Renal cortical epithelial cell (primary cell): ENCODE measurements around the gene PDE8B. TPM values are rescaled to one million over a fixed set of nuclear protein-coding genes. Genes with fewer than 3 reads are reported as not detected.

ENCODE experiments used
- DNase-seq: peaks from one replicate; pipeline ENCODE4 v3.0.0-alpha.2; 2011; ENCODE audit warnings: low read depth
- total RNA-seq: library from RNA; depleted of rRNA; stranded (reverse); fragments of >200 nt; gene quantifications from 2 replicates; pipeline ENCODE4 v1.2.3, GENCODE V29; 2014

PDE8B gene
- total RNA-seq, 1 donor from 2014 or later: 0.05 TPM

DNA sequence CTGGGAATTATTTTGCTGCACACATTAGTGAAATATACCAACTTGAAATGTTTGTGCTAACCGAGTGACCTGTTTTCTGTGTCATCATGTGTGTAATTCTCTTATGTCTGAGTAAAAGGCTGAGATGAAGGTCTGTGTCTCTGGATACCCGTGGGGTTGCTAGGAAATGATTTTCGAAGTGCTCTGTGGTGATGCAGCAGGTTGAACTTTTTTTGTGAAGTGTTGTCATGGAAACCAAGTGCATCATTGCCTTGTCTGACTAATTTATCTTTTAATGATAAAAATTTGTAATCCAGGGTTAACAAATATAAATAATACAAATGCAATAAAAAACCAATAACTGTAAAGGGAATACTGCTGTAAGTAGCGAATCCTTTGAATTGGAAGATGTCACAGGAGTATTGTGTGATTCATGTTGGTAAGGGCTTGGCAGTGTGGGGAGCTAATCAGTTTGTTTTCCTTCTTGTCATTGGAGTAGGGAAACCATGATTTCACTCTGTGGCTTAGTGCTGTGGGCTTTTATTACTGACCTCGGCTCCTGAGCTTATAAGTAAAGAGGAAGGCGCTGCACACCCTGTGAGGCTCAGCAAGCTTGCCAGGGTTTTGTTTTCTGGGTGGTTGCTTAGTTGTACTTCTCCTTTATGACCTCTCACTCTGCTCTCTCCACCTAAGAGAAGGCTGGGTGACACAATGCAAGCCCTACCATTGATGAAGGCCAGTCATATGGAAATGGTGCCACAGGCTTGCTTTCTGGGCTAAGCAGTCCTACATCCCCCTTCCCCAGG lies 22.3 kb downstream of the PDE8B start:
- DNase-seq: peak; percentile 19

DNA sequence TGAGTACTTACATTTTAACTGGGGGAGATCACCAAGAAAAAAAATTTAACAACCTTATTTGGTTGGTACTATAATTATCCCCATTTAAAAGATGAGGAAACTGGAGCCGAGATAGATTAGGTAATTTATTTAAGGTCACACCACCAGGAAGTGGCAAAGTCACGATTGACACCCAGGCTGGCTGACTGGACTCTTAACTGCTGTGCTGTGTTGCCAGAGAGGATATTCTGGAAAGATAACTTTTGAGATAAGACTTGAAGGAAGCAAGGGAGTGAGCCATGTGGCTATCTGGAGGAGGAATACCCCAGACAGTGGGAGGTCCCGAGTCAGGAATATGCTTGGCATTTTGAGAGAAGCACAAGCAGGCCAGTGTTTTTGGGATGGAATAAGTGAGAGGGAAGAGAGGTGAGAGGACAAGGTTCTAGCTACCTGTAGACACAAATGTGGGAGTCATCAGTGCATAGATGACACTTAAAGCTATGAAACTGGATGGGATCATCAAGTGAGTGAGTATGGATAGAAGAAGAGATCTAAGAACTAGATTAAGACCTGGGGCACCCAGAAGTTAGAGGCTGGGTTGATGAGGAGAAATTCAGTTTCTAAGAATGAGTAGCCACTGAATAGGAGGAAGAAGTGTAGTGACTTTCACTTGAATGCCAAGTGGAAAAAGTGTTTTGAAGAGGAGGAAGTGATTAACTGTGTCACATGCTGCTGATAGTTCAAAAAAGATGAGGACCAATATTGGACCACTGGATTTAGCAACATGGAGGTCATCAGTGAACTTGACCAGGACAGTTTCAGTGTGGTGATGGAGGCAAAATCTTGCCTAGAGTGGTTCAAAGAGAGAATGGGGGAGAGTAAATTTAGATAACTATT lies 25.6 kb downstream of the PDE8B start:
- no peak for DNase-seq

DNA sequence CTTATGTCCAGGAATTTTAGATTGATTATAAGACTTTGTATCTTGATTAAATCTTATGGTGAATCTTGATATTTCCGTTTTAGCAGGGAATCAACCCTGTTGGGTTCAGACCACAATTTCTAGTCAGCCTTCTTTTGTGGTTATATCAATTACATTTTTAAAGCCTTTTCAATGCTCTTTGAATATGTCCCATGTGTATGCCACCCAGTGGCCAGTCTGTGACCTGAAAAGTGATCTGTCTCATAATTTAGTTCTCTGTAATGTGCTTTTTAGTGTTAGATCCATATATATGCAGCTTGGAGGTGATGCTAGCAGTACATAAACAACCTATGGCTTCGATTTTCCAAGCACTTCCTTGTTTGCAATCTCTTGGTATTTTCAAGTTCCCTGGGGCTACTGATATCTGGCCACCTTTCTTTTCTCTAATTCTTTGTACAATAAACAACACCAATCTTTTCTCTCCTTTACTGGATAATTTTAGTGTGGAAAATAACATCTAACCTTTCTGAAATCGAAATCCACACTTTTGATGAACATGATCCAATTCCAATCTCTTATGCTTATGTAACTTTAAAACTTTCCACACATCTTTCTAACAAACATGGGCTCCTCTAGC lies 28.8 kb downstream of the PDE8B start:
- DNase-seq: peak; percentile 16

DNA sequence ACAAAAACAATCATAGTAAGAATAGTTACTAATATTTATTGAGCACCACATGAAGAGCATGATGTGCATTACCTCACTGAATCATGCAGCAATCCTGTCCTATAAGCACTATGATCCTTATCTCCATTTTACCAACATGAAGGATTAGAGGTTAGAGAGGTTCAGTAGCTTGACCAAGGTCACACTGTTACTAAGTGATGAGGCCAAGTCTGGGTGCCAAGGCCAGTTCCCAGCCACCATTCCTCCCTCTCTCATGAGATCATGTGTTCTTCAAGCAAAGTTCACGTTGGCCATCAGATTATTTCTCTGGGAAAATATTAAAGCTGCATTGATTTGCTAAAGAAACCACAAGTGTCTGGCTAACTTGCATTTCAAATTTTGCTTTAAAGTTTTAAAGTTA lies 31.0 kb downstream of the PDE8B start:
- DNase-seq: no peak

DNA sequence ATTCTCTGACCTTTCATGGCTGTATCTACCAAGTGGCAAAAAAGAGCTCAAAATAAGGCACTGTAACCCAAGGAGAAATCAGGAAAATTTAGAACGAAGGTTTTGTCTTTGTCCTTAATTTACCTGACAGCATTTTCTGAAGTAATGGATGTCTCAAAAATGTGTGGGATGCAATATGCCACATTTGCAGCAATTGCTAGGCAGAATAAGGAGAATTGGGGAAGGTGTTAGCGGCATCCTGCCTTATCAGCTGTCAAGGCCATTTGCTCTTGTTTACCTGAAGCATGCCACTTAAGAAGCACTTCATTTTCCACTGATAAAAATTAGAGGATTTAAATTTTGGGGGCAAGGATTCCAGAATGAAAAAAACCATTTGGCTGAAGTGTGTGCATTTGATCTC lies 39.0 kb downstream of the PDE8B start:
- DNase-seq: no peak

DNA sequence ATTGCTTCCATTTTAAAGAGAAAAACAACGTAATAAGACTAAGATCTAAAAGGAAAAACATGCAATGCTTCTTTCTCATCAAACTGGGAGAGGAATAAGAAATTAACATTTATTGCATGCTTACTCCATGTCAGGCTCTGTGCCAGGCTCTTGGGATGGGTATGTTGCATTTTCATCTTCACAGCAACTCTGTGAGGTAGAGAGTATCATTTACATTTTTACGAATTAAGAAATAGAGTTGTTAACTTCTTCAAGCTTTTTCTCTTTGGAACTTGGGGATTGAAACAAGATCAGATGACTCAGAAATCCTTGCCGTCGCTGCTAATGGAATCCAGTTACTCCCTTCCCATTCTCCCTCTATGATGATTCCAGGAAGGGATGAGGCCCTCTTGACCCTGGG lies 39.5 kb downstream of the PDE8B start:
- no peak for DNase-seq

DNA sequence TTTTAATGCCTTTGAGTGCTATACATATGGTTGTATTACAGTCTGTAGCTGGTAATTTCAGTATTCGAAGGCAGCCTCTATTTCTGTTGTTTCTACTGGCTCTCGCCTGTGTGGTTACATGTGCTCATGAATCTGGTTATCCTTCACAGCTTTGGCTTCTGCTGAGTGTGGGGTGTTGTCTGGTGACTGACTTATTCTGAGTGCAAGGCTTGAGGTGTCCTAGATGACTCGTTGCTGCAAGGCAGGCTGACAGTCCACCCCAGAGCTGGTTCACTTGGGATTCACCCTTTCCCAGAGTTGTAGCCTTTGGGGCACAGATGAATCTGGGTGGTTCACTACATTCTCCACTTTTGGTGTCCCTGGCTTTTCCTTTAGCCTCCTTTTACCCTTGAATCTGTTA lies 41.4 kb downstream of the PDE8B start:
- no peak for DNase-seq

DNA sequence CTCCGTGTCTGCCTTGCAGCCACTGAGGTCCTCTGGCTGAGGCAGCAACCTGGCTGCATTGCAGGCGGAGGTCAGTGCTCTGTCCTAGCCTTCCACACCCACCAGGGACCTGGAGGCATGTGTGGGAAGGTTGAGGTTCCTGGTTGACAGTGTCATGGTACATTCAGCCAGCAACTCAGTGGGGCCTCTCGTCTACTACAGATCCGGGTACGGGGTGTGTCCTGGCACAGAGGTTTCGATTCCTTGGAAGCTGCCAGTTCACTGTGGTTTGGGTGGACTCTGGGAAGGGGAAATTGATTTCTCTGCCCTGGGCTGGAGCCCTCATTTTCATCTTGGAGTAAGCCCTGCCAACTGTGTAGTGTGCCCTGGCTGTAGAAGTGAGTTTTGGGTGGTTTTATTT lies 45.1 kb downstream of the PDE8B start:
- no peak for DNase-seq

DNA sequence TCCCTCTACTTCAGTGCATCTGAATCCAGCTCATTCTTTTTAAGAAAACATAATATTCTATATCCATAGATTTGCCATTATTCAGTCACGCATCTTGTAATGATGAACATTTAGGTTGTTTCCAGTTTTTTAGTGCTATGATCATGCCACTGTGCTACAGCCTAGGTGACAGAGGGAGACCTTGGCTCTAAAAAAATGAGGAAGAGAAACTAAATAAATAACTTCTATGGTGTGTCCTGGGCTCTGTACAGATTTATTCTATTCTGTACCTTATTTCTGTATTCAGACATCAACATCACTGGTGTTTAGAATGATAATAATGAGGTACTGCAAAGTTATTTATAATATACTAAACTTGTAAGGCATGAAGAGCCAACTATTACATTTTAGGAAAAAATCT lies 45.9 kb downstream of the PDE8B start:
- no peak for DNase-seq

DNA sequence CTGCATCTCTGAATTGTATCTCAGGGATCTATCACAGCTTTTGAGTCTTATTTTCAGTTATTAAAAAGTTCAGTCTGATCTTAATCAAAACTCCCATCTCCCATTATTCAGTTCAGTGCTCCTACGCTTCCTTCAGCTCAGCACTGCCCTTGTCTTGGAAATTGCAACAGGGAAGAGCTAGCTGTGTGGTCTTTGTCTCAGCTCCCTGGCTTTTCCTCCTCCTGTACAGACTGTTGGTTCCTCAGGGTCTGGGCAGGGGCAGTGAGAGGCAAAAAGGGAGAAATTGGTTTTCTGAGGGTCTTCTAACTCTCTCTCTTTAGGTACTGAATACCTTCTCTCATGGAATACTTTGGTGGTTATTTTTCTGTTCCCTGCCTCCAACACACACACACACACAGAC lies 48.2 kb downstream of the PDE8B start:
- no peak for DNase-seq

DNA sequence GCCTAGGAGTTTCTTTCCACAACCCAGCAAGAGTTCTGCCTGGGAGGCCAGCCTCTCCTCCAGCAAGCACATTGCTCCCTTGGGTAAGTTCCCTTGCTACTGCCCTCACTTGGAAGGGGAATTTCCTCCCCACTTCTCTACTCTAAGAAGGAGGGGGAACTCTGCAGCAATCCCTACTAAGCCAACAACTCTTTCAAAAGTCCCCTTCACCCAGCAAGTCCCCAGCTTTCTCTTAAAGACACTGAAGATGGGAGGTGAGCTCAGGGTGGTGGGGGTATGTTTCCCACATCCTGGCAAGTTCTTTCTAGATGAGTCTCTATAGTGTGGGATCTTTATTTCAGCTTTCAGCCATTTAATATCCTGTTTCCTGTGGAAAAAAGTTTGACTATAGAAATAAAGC lies 49.0 kb downstream of the PDE8B start:
- no peak for DNase-seq

DNA sequence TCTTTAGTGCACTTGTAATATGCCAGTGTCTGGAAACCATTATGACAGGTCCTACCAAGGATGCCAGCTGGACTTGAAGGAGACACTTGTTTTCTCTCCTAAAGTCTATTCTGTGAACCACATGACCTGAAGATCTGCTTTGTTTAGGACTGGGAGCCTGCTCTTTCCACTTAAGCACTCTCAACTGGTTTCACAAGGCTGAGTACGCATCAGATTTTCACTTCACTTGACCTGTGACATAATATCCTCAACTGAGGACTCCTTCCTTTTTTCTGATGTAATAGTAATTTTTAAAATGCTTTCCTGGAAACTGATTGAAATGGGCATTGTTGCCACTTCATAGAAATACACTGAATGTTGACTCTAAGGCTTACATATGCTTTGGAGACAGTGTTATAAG lies 52.2 kb downstream of the PDE8B start:
- DNase-seq: no peak

DNA sequence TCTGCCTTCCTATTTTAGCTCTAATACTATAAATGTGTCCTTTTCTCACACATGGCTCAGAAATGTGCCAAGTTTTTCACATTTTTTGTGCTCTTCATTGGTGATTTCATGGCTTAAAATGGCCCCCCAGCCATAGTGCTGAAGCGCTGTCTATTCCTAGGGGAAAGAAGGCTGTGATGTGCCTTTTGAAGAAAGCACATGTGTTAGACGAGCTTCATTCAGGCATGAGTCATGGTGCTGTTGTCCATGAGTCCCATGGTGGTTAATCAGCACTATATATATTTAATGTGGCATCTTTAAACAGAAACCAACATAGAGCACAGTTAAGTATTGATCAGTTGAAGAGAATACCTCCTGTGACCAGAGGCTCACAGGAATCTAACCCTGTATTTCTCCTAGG lies 55.8 kb downstream of the PDE8B start:
- no peak for DNase-seq

DNA sequence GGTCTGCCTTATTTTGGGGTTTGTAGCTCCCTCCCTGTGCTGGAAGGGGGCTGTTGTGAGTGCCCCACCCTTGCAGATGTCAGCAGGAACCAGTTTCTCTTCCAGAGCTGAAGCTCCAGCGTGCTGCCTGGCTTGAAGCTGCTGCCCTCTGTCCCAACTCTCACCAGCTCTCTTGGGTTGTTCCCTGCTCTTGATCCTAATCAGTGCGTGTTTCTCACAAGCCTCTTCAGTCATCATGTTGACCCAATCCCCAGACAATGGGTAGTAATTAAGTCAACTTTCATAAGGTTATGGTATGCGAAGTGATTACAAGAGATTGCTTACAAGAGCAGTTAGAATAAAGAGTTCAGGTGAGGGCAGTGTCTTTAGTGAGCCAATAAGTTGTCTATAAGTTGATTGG lies 57.0 kb downstream of the PDE8B start:
- DNase-seq: no peak

DNA sequence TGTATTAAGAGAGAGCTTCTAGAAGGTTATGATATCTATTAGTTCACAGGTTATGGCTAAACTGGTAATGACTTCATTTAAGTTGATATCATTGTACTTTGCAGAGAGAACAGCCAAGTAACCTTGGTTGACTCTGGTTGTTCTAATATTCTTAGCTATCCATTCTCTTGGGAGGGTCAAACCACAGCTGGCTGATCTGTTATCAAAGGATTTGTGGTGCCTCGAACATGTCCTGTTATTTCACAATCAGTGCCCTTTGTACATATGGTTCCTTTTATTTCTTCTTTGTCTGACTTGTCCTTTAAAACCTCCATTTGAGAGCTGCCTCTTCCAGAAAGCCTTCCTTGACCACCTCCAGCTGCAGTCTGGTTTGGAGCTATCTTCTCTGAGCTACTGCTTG lies 61.7 kb downstream of the PDE8B start:
- DNase-seq: no peak

DNA sequence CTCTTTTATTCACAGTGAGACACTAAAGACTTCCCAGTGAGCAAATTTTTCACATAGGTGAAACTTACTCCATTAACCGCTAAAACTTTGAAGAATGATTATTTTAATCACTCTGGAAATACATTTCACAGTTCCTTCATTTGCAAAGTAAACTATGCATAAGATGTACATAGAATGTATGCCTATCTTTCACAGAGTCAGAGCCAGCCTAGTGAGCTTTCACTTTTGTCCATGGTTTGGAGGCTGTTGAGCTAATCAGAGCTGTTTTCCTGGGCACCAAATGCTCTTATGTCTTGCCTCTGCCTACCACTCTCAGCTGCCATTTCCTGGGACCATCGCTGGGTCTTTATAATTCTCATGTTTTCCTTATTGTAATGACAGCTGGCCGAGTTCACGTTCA lies 67.3 kb downstream of the PDE8B start:
- DNase-seq: no peak

DNA sequence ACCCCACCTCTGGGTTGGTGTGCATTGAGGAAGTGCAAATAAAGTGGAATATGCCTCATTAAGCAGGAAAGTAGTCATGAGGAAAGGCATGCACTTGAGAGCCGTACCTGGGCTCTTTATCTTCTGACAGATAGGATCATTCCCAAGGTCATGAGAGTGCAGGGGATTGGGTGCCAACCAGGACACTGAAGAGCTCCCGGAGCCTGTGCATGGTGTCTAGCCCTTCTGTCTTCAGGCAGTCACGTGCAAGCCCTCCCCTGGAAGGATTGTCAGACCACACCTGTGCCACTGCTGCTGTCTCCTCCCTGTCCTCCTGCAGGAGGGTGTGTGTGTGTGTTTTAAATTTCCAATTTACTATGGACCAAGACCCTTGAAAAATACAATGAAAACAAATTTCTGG lies 69.6 kb downstream of the PDE8B start:
- no peak for DNase-seq

DNA sequence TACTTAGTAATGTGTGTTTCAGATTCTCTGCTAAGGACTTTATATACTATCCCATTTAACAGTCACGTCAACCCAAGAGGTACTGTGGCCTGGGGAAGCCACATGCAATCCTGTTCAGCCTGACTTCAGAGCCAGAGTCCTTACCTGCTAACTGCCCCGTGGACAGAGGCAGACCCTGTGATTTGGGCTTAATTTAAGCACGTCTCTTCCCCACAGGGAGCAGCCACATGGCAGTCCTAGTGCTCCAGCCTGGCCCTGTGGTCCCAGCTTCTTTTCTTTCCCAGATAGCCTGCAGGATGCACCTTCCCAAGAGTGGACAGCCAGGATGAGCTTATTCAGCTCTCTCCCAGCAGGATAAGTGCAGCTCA lies 71.5 kb downstream of the PDE8B start:
- DNase-seq: no peak

DNA sequence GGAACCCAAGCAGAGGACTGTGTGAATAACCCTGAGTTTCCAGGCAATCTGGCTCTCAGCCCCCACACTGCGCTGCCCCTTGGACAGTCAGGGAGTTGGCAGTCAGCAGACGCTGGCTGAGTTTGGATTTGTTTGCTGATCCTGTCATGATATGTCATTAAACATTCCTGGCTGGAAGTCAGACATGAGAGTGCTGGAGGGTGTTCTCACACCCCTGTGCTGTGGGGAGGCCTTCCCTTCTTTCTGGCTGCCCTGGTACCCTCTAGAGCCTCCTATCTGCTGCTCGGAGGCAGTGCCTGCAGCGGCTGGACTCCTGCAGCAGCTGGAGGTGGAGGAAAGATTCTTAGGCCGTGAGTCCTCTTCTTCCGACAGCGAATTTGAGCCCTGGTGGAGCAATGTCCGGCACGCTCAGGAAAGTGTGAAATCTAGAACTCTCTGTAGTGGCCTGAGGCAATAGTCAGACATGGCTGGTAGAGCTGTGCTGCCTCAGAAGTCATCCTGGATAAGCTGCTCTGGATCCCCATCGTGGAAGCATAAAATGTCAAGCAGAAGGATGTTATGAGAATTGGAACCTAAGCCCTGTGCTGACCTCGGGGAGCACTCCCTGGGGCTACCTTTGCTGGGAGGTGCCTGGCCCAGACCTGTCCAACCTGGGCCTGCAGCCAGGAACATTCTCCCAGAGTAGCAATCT lies 72.0 kb downstream of the PDE8B start:
- DNase-seq: no peak

DNA sequence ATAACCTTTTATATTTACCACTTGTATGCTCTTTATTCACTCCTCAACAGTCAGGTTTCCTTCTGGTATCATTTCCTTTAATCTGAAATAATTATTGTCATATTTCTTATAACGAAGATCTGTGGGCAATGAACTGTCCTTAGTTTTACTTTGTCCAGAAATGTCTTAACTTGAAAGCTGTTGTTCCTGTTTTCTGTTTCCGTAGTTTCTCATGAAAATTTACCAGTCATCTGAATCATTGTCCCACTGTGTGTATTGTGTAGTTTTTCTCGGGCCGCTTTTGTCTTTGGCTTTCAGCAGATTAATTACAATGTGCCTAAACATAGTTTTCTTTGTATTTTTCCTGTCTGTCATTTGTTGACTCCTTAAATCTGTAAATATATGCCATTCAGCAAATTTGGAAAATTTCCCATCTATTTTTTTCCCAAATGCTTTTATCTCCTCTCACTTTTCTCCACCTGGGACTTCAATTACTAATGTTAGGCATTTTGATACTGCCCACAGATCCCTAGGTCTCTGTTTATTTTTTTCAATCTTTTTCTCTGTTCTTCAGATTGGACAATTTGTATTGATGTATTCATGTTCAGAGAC lies 74.9 kb downstream of the PDE8B start:
- no peak for DNase-seq

DNA sequence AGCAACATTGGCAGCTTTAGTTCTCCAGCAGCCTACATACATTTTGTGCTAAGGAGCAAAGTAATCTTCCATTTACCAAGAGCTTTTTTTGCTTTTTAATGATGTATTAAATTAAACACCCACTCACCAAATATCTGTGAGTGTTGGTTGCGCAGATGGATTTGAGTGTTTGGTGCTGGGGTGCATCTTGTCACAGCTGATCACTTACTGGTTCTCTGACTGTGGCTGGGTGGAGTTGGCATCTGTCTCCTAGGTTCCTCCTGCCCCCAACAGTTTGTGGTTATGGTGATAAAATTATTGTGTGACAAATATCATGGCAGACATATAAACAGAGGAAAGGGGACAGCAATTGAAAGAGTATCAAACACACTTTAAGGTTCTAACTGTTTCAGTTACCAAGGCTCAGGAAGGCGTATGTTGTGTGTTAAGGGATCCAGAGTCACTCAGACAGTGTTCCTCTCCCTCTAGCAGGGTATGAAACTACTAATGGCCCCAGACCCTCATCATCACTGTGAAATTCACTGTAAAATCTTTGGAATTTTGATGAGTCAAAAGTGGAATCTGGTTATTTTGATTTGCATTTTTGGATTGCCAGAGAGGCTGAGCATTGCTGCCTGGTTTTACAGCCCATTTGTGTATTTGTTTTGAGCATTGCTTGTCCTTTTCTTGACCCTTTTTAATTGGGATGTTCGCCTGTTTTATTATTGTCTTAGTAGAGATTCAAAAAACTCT lies 81.7 kb downstream of the PDE8B start:
- DNase-seq: no peak
